OCI-M2 (cell line): ENCODE data around the gene SMCO2.

ENCODE experiments used
- DNase-seq: peaks from one replicate; lab custom pipeline; 2025; ENCODE audit not compliant: unreplicated experiment; lab: John Stamatoyannopoulos, UW

Gene SMCO2

GRCh38 chr12:27446436-27446835, at the start of gene SMCO2:
SMCO2 (plus strand) TSS chr12:27446736; CDS start chr12:27470632, 23,896 bp downstream.
- no peak for DNase-seq

GRCh38 chr12:27398466-27398865, 48.1 kb upstream of the SMCO2 start:
- DNase-seq, result no peak

- DNase-seq, result no peak
Measured at GRCh38 chr12:27399074-27399473, 47.5 kb upstream of the SMCO2 start.

- no peak for DNase-seq
Measured at GRCh38 chr12:27400856-27401354, 45.6 kb upstream of the SMCO2 start.

GRCh38 chr12:27412047-27412446, 34.5 kb upstream of the SMCO2 start:
- DNase-seq, result no peak

- DNase-seq, result no peak
Measured at GRCh38 chr12:27422697-27423096, 23.8 kb upstream of the SMCO2 start.

GRCh38 chr12:27424631-27425230, 21.8 kb upstream of the SMCO2 start:
- DNase-seq, result no peak

GRCh38 chr12:27425306-27425705, 21.2 kb upstream of the SMCO2 start:
- no peak for DNase-seq

- no peak for DNase-seq
Measured at GRCh38 chr12:27426743-27427487, 19.6 kb upstream of the SMCO2 start.

- no peak for DNase-seq
Measured at GRCh38 chr12:27427824-27428223, 18.7 kb upstream of the SMCO2 start.

GRCh38 chr12:27428466-27428865, 18.1 kb upstream of the SMCO2 start:
- no peak for DNase-seq

- no peak for DNase-seq
Measured at GRCh38 chr12:27429606-27430005, 16.9 kb upstream of the SMCO2 start.

- no peak for DNase-seq
Measured at GRCh38 chr12:27431185-27431584, 15.4 kb upstream of the SMCO2 start.

GRCh38 chr12:27434673-27435565, 11.6 kb upstream of the SMCO2 start:
- no peak for DNase-seq

GRCh38 chr12:27436029-27436428, 10.5 kb upstream of the SMCO2 start:
- DNase-seq, result no peak

GRCh38 chr12:27436768-27437167, 9.8 kb upstream of the SMCO2 start:
- DNase-seq, result no peak

GRCh38 chr12:27437839-27438238, 8.7 kb upstream of the SMCO2 start:
- DNase-seq, result no peak

- no peak for DNase-seq
Measured at GRCh38 chr12:27447761-27448160, 1.2 kb downstream of the SMCO2 start.

GRCh38 chr12:27449026-27449425, 2.5 kb downstream of the SMCO2 start:
- DNase-seq, result no peak

GRCh38 chr12:27449893-27450534, 3.5 kb downstream of the SMCO2 start:
- DNase-seq, result no peak
